Measurements from ENCODE around the gene BCL7A.

The BCL7A gene

DNA sequence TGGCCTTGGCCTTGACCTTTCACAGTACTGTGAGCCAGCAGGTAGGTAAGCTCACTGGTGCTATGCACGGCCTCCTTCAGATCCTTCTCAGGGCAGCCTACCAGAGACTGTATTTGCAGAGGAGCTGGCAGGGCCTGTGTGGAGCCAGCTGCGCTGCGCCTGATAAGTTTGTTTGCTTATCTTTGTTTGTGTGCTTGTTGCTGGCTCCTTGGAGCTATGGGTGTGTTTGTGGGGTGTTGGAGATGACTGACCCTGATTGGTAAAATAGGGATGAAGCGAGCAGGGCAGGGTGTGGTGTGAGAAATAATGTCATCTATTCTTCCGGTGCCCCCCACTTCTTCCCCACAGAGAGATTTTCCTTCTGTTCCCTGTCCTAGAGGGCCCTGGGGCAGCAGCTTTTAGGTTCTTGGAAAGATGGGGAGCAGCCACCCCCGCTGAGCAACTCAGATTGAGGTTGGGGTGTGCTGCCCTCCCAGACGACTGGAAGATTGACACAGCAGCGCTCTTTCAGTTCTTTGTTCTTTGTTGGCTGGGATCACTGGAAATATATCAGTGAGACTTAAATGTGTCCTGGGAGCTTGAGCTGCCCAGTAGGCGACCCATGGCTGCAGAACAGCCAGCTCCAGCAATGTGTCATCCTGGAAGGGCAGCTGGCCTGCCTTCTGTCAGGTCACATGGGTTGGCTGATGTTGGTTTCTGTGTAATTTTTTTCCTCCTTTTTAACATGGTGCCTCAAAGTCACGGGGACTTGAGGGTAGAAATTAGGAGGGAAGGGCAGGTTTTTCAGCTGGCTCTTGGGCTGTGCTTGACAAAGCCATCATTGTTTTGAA, 76.5 kb downstream of the BCL7A start:
- peaks cover 76% of the 10 kb centered on the region for H3K79me2 ChIP-seq (ENCODE audit: insufficient read depth, low read length)
- no peaks in the 10 kb centered on the region for H3K9me2 ChIP-seq (replicated peaks; ENCODE audit: insufficient read depth, low read length)
- no peak overlapping the region for H2AFZ ChIP-seq (ENCODE audit: low read depth, low read length, severe bottlenecking)
- H3K27me3 ChIP-seq (ENCODE audit: low read length), result no peaks in the 10 kb centered on the region
- peaks cover 9% of the 10 kb centered on the region for H3F3A ChIP-seq (ENCODE audit: insufficient read depth)
- H4K20me1 ChIP-seq (ENCODE audit: low read depth, low read length), result no peaks in the 10 kb centered on the region
- no peak overlapping the region for H3K27ac ChIP-seq (ENCODE audit: low read depth, low read length)
- TF ChIP-seq EZH2phosphoT487 (conservative IDR thresholded peaks at IDR 0.05; ENCODE audit: low read length) (no peak), CTCF (IDR thresholded peaks at IDR 0.05; ENCODE audit: insufficient read depth, low read length, poor library complexity, severe bottlenecking) (no peak)
- H3K9me3 ChIP-seq (ENCODE audit: insufficient read depth, low read length), result no peaks in the 10 kb centered on the region
- no peaks in the 10 kb centered on the region for H3K36me3 ChIP-seq (ENCODE audit: low read length)
- H3K4me3 ChIP-seq (ENCODE audit: insufficient read depth, low read length, poor library complexity, severe bottlenecking), result no peak overlapping the region
- no peak overlapping the region for H3K4me2 ChIP-seq (ENCODE audit: low read depth, low read length, poor library complexity, severe bottlenecking)
- no peak overlapping the region for H3K9ac ChIP-seq (ENCODE audit: low read length)

GRCh38 chr12:122099280-122099749, 77.6 kb downstream of the BCL7A start:
- Histone ChIP-seq H2AFZ (ENCODE audit: low read depth, low read length, severe bottlenecking) (no peak overlapping the region), H3K4me3 (ENCODE audit: insufficient read depth, low read length, poor library complexity, severe bottlenecking) (no peak overlapping the region), H3K36me3 (ENCODE audit: low read length) (no peaks in the 10 kb centered on the region), H3K9ac (ENCODE audit: low read length) (no peak overlapping the region), H3K79me2 (ENCODE audit: insufficient read depth, low read length) (peaks cover 75% of the 10 kb centered on the region), H3K27me3 (ENCODE audit: low read length) (no peaks in the 10 kb centered on the region), H3F3A (ENCODE audit: insufficient read depth) (peaks cover 9% of the 10 kb centered on the region), H3K4me2 (ENCODE audit: low read depth, low read length, poor library complexity, severe bottlenecking) (no peak overlapping the region), H3K9me2 (replicated peaks; ENCODE audit: insufficient read depth, low read length) (no peaks in the 10 kb centered on the region), H4K20me1 (ENCODE audit: low read depth, low read length) (no peaks in the 10 kb centered on the region), H3K27ac (ENCODE audit: low read depth, low read length) (no peak overlapping the region), H3K9me3 (ENCODE audit: insufficient read depth, low read length) (no peaks in the 10 kb centered on the region)
- no peak for TF ChIP-seq CTCF (IDR thresholded peaks at IDR 0.05; ENCODE audit: insufficient read depth, low read length, poor library complexity, severe bottlenecking)
- no peak for TF ChIP-seq EZH2phosphoT487 (conservative IDR thresholded peaks at IDR 0.05; ENCODE audit: low read length)

DNA sequence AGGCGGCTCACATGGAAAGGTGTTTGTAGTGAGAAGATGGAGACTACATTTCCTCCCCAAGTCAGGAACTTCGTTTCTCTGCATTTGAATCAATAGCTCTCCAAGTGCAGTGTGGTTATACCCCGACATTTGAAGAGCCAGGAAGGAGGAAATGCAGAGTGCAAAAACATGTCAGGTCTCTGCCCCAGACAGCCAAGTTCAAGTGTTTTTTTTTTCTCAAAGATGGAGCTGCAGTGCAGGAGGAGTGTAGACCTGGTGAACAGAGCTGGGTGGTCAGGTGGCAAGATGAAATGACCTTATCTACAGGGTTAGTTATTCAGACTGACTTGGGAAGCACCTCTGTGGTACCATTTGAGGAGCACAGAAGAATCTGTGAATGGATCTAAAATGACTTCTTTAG, 78.2 kb downstream of the BCL7A start:
- Histone ChIP-seq H3K27me3 (ENCODE audit: low read length) (no peaks in the 10 kb centered on the region), H4K20me1 (ENCODE audit: low read depth, low read length) (no peaks in the 10 kb centered on the region; the same call in 1 of the 2 replicates), H3K79me2 (ENCODE audit: insufficient read depth, low read length) (peaks cover 73% of the 10 kb centered on the region), H3K9me2 (replicated peaks; ENCODE audit: insufficient read depth, low read length) (no peaks in the 10 kb centered on the region), H3K4me2 (ENCODE audit: low read depth, low read length, poor library complexity, severe bottlenecking) (no peak overlapping the region), H2AFZ (ENCODE audit: low read depth, low read length, severe bottlenecking) (no peak overlapping the region), H3F3A (ENCODE audit: insufficient read depth) (peaks cover 9% of the 10 kb centered on the region), H3K9ac (ENCODE audit: low read length) (no peak overlapping the region), H3K27ac (ENCODE audit: low read depth, low read length) (no peak overlapping the region), H3K9me3 (ENCODE audit: insufficient read depth, low read length) (no peaks in the 10 kb centered on the region), H3K36me3 (ENCODE audit: low read length) (no peaks in the 10 kb centered on the region), H3K4me3 (ENCODE audit: insufficient read depth, low read length, poor library complexity, severe bottlenecking) (no peak overlapping the region)
- TF ChIP-seq EZH2phosphoT487 (conservative IDR thresholded peaks at IDR 0.05; ENCODE audit: low read length), result no peak
- no peak for TF ChIP-seq CTCF (IDR thresholded peaks at IDR 0.05; ENCODE audit: insufficient read depth, low read length, poor library complexity, severe bottlenecking)

All from SU-DHL-6 (cell line).